H1 (cell line): ENCODE data around the gene NET1. TPM values are rescaled to one million over a fixed set of nuclear protein-coding genes. Genes with fewer than 3 reads are reported as not detected.

Experiments used
- CTCF ChIA-PET: fragments of 300-600 bp; sonication (Branson Sonifier 250); formaldehyde crosslinking; loops from one replicate; lab custom pipeline; 2021; ENCODE audit not compliant: partially characterized antibody; lab: Charles Lee
- POLR2A ChIA-PET: fragments of 300-600 bp; sonication (Branson Sonifier 250); formaldehyde crosslinking; loops from one replicate; lab custom pipeline; 2021; ENCODE audit warnings: inconsistent platforms; ENCODE audit not compliant: partially characterized antibody; lab: Charles Lee
- DNase-seq, 2 experiments: peaks; one replicate each; pipeline versions ENCODE4 v3.0.0 to v3.0.0-alpha.2; 2010 to 2022; ENCODE audit warnings: low spot score in 2 of 2, low read depth in 1 of 2, mixed read lengths in 1 of 2
- FAIRE-seq: peaks from 2 replicates; lab custom pipeline; 2011; peaks lifted over from hg19 to GRCh38; lab: Jason Lieb, UNC
- H2AFZ ChIP-seq: 2 replicates; pipeline ENCODE4 v1.8.1; 2012; ENCODE audit warnings: low read length, inconsistent platforms
- H2AK5ac ChIP-seq: 2 replicates; pipeline ENCODE4 v1.6.1; 2013; ENCODE audit warnings: low read depth, low read length
- H2BK120ac ChIP-seq: replicated peaks from 2 replicates; pipeline ENCODE3; 2013; ENCODE audit warnings: low read depth, low read length, inconsistent platforms
- H2BK12ac ChIP-seq: 2 replicates; pipeline ENCODE4 v1.6.1; 2013; ENCODE audit warnings: low read depth, low read length
- H2BK15ac ChIP-seq: 2 replicates; pipeline ENCODE4 v1.6.1; 2013; ENCODE audit warnings: low read length
- H2BK20ac ChIP-seq: 2 replicates; pipeline ENCODE4 v1.6.1; 2013; ENCODE audit warnings: low read length
- H2BK5ac ChIP-seq: 2 replicates; pipeline ENCODE4 v1.6.1; 2013; ENCODE audit warnings: low read depth, low read length
- H3K14ac ChIP-seq: 2 replicates; pipeline ENCODE4 v1.6.1; 2013; ENCODE audit warnings: inconsistent platforms; ENCODE audit not compliant: insufficient read length
- H3K18ac ChIP-seq: 2 replicates; pipeline ENCODE4 v1.6.1; 2013; ENCODE audit warnings: low read length; ENCODE audit errors: extremely low read depth
- H3K23ac ChIP-seq: 2 replicates; pipeline ENCODE4 v1.6.1; 2013; ENCODE audit warnings: inconsistent platforms; ENCODE audit not compliant: insufficient read length
- H3K23me2 ChIP-seq: 2 replicates; pipeline ENCODE4 v1.6.1; 2013; ENCODE audit warnings: low read depth, low read length
- H3K27ac ChIP-seq: 2 replicates; pipeline ENCODE4 v1.6.1; 2011; ENCODE audit warnings: low read depth, low read length, inconsistent platforms
- H3K27me3 ChIP-seq, 4 experiments: replicated peaks in 1 of 4; 1 replicate in 1 of 4; 2 replicates in 3 of 4; pipeline versions ENCODE4 v1.6.1 to v1.8.1; 2011 to 2013; ENCODE audit warnings: low read length in 3 of 4, mild to moderate bottlenecking in 3 of 4, inconsistent platforms in 2 of 4, mixed read lengths in 2 of 4, moderate library complexity in 1 of 4; ENCODE audit not compliant: control insufficient read depth in 3 of 4, insufficient read depth in 3 of 4; ENCODE audit errors: extremely low read depth in 1 of 4
- H3K36me3 ChIP-seq, 4 experiments: 2 replicates each; pipeline versions ENCODE4 v1.6.1 to v1.8.1; 2011 to 2013; ENCODE audit warnings: mild to moderate bottlenecking in 4 of 4, low read length in 3 of 4, moderate library complexity in 2 of 4, control low read depth in 1 of 4, inconsistent platforms in 1 of 4; ENCODE audit not compliant: insufficient read depth in 4 of 4, control insufficient read depth in 2 of 4
- H3K4ac ChIP-seq: replicated peaks from 2 replicates; pipeline ENCODE3; 2013; ENCODE audit warnings: low read length, low read depth, mixed read lengths, inconsistent platforms; ENCODE audit not compliant: insufficient read length
- H3K4me1 ChIP-seq, 4 experiments: replicated peaks in 1 of 4; 1 replicate in 1 of 4; 2 replicates in 3 of 4; pipeline versions ENCODE4 v1.6.1 to v1.8.1; 2011 to 2013; ENCODE audit warnings: low read length in 3 of 4, inconsistent platforms in 2 of 4, mixed read lengths in 1 of 4; ENCODE audit not compliant: insufficient read depth in 4 of 4, control insufficient read depth in 3 of 4
- H3K4me2 ChIP-seq, 2 experiments: 2 replicates each; pipeline versions ENCODE4 v1.6.1 to v1.8.1; 2011 to 2013; ENCODE audit warnings: low read depth in 2 of 2, low read length in 2 of 2, control low read depth in 1 of 2, inconsistent platforms in 1 of 2, mild to moderate bottlenecking in 1 of 2; ENCODE audit not compliant: insufficient read depth in 1 of 2
- H3K4me3 ChIP-seq, 4 experiments: fragments of 200-600, 300-600 bp in 1 of 4; sonication (generic), shearing (Covaris generic), sonication (Bioruptor Twin) in 1 of 4; 2 replicates each; pipeline versions ENCODE4 v1.5.1 to v1.8.1; 2011 to 2016; ENCODE audit warnings: low read length in 4 of 4, low read depth in 3 of 4, control low read depth in 2 of 4, inconsistent platforms in 2 of 4, mild to moderate bottlenecking in 2 of 4, mixed read lengths in 1 of 4, moderate library complexity in 1 of 4; ENCODE audit not compliant: insufficient read depth in 2 of 4; ENCODE audit errors: extremely low read depth in 1 of 4
- H3K56ac ChIP-seq: replicated peaks from 2 replicates; pipeline ENCODE3; 2013; ENCODE audit warnings: low read depth, mild to moderate bottlenecking, mixed read lengths, low read length, inconsistent platforms; ENCODE audit not compliant: insufficient read length
- H3K79me1 ChIP-seq: 2 replicates; pipeline ENCODE4 v1.6.1; 2013; ENCODE audit warnings: low read depth, low read length, control low read depth
- H3K79me2 ChIP-seq, 2 experiments: 2 replicates each; pipeline versions ENCODE4 v1.6.1 to v1.8.1; 2012 to 2013; ENCODE audit warnings: low read length in 2 of 2, mild to moderate bottlenecking in 2 of 2, inconsistent platforms in 1 of 2; ENCODE audit not compliant: insufficient read depth in 2 of 2, control insufficient read depth in 1 of 2
- H3K9ac ChIP-seq, 4 experiments: replicated peaks in 1 of 4; 1 replicate in 1 of 4; 2 replicates in 3 of 4; pipeline versions ENCODE4 v1.6.1 to v1.8.1; 2011 to 2013; ENCODE audit warnings: low read depth in 3 of 4, low read length in 3 of 4, control low read depth in 2 of 4, mild to moderate bottlenecking in 2 of 4, moderate library complexity in 2 of 4, inconsistent platforms in 1 of 4; ENCODE audit errors: extremely low read depth in 1 of 4
- H3K9me3 ChIP-seq, 2 experiments: 2 replicates each; pipeline versions ENCODE4 v1.6.1 to v1.8.1; 2012 to 2013; ENCODE audit warnings: mild to moderate bottlenecking in 2 of 2, moderate library complexity in 2 of 2, control low read depth in 1 of 2, inconsistent platforms in 1 of 2, low read depth in 1 of 2, low read length in 1 of 2, mixed read lengths in 1 of 2; ENCODE audit not compliant: insufficient read depth in 2 of 2
- H4K20me1 ChIP-seq, 2 experiments: replicated peaks in 1 of 2; 2 replicates each; pipeline versions ENCODE3 to v1.8.1; 2011 to 2013; ENCODE audit warnings: inconsistent platforms in 2 of 2, low read length in 2 of 2, mild to moderate bottlenecking in 1 of 2; ENCODE audit not compliant: insufficient read depth in 2 of 2, control insufficient read depth in 1 of 2
- H4K5ac ChIP-seq: 2 replicates; pipeline ENCODE4 v1.6.1; 2013; ENCODE audit warnings: low read length, low read depth, mixed read lengths, inconsistent platforms; ENCODE audit not compliant: insufficient read length
- H4K8ac ChIP-seq: 2 replicates; pipeline ENCODE4 v1.8.0; 2013; ENCODE audit warnings: mild to moderate bottlenecking, moderate library complexity, low read length, inconsistent platforms; ENCODE audit not compliant: insufficient read depth; ENCODE audit errors: extremely low read depth
- H4K91ac ChIP-seq: replicated peaks from 2 replicates; pipeline ENCODE3; 2013; ENCODE audit warnings: low read length, mixed read lengths, inconsistent platforms; ENCODE audit not compliant: insufficient read length
- EZH2 ChIP-seq: fragments of 200-600 bp; sonication (generic); IDR thresholded peaks from 2 replicates; pipeline ENCODE4 v1.7.1; 2012; ENCODE audit warnings: low read depth, mild to moderate bottlenecking, moderate library complexity, low read length, inconsistent platforms; ENCODE audit not compliant: severe bottlenecking
- HDAC2 ChIP-seq, 2 experiments: fragments of 300-600 bp in 1 of 2; sonication (generic) in 1 of 2; IDR thresholded peaks; 2 replicates each; pipeline ENCODE4 v1.6.1; 2011 to 2012; ENCODE audit warnings: low read depth in 2 of 2, low read length in 2 of 2, mild to moderate bottlenecking in 2 of 2, moderate library complexity in 2 of 2, borderline replicate concordance in 1 of 2, inconsistent platforms in 1 of 2
- KDM1A ChIP-seq: fragments of 200-600, 300-600 bp; sonication (generic); IDR thresholded peaks from 2 replicates; pipeline ENCODE4 v1.7.1; 2016; ENCODE audit warnings: mild to moderate bottlenecking, low read length, borderline replicate concordance
- NRF1 ChIP-seq: IDR thresholded peaks from 2 replicates; pipeline ENCODE4 v1.6.1; 2011; ENCODE audit warnings: mild to moderate bottlenecking, low read depth, low read length, improper control_type of control experiment
- POLR2A ChIP-seq, 2 experiments: IDR thresholded peaks; 1 replicate in 1 of 2; 2 replicates in 1 of 2; pipeline ENCODE4 v1.6.1; 2011; ENCODE audit warnings: low read depth in 2 of 2, low read length in 2 of 2, mild to moderate bottlenecking in 2 of 2; ENCODE audit errors: control extremely low read depth in 1 of 2
- RAD21 ChIP-seq, 2 experiments: IDR thresholded peaks in 1 of 2; conservative IDR thresholded peaks in 1 of 2; 2 replicates each; pipeline ENCODE4 v1.6.1; 2011; ENCODE audit warnings: low read depth in 2 of 2, low read length in 2 of 2, improper control_type of control experiment in 1 of 2, inconsistent platforms in 1 of 2, mild to moderate bottlenecking in 1 of 2, moderate library complexity in 1 of 2
- RBBP5 ChIP-seq: IDR thresholded peaks from 2 replicates; pipeline ENCODE4 v1.7.1; 2012; ENCODE audit warnings: low read depth, mild to moderate bottlenecking, inconsistent platforms, low read length, moderate library complexity, borderline replicate concordance
- SIN3A ChIP-seq, 2 experiments: IDR thresholded peaks in 1 of 2; conservative IDR thresholded peaks in 1 of 2; 2 replicates each; pipeline ENCODE4 v1.6.1; 2011 to 2012; ENCODE audit warnings: low read length in 2 of 2, improper control_type of control experiment in 1 of 2, low read depth in 1 of 2, mild to moderate bottlenecking in 1 of 2
- WGBS, 2 experiments: shearing (Covaris generic) in 1 of 2; methylation state at CpG; one replicate each; pipeline versions ENCODE4 v1.1.6 to v1.1.7; 2013 to 2015; ENCODE audit warnings: low lambda C conversion rate in 2 of 2, mixed read lengths in 2 of 2, inconsistent platforms in 1 of 2, low coverage in 1 of 2, missing lambda C conversion rate in 1 of 2; ENCODE audit not compliant: insufficient replicate concordance in 2 of 2, insufficient coverage in 1 of 2, insufficient read length in 1 of 2; ENCODE audit errors: extremely low coverage in 1 of 2, missing lambda C conversion rate in 1 of 2; 5-methylcytosine and 5-hydroxymethylcytosine counted together
- polyA plus RNA-seq, 7 experiments: library from polyadenylated mRNA; depleted of rRNA in 3 of 7; stranded (reverse) in 5 of 7; unstranded in 2 of 7; fragments of >200 nt in 5 of 7; fragments of 200-250 nt in 2 of 7; gene quantifications; 1 replicate in 5 of 7; 2 replicates in 1 of 7; 4 replicates in 1 of 7; pipeline versions ENCODE4 v1.2.1 to v1.2.3, GENCODE V29; 2011 to 2013; ENCODE audit warnings: missing spikeins in 2 of 7, mixed read lengths in 2 of 7
- total RNA-seq: library from RNA; stranded (reverse); fragmentation: NEBNext Ultra II Directional; extraction: Animal tissue kit (Norgen Biotek cat#: 25700); gene quantifications from 2 replicates; pipeline ENCODE4 v1.2.1, GENCODE V29; 2021
- TF ChIP-seq, protein P1 (sequence below): IDR thresholded peaks from 2 replicates; pipeline ENCODE4 v1.6.1; 2012; ENCODE audit warnings: inconsistent platforms

Gene NET1
- total and polyA plus RNA-seq, 2 of the 8 experiments (the other 6 are each of a cell fraction or from before 2014, with no cell fraction given) = 21.5 to 117 TPM

DNA sequence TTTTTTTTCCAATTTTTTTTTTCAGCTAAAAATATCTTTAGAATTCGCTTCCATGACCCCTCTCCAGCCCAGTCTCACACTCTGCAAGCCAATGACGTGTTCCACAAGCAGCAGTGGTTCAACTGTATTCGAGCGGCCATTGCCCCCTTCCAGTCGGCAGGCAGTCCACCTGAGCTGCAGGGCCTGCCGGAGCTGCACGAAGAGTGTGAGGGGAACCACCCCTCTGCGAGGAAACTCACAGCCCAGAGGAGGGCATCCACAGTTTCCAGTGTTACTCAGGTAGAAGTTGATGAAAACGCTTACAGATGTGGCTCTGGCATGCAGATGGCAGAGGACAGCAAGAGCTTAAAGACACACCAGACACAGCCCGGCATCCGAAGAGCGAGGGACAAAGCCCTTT, 44.2 kb downstream of the NET1 start:
- no peaks in the 10 kb centered on the region for H3K27me3 ChIP-seq
- no peak overlapping the region for H3K9ac ChIP-seq
- no peak overlapping the region for H3K4me3 ChIP-seq
- no peak overlapping the region for H4K8ac ChIP-seq
- no peak overlapping the region for H3K14ac ChIP-seq
- no peaks in the 10 kb centered on the region for H3K79me1 ChIP-seq
- no peak overlapping the region for H2BK120ac ChIP-seq
- no peak overlapping the region for H3K27ac ChIP-seq
- H3K4me2 ChIP-seq = no peak overlapping the region
- WGBS, 2 experiments = 95% methylated on average over 12 of the region's 12 CpGs; no CpG with 5 or more reads in 1 of the 2 experiments
- no peak overlapping the region for H3K4ac ChIP-seq
- no peaks in the 10 kb centered on the region for H3K4me1 ChIP-seq
- DNase-seq (no peak), FAIRE-seq (no peak)
- H3K56ac ChIP-seq = no peak overlapping the region
- H3K23me2 ChIP-seq = no peaks in the 10 kb centered on the region
- H2BK15ac ChIP-seq = no peak overlapping the region
- POLR2A ChIA-PET = interaction anchor here (1.2 to 2.9 kb wide), 2 partner anchors 8 to 10 kb away, joined by 6 to 9 read pairs; no protein-coding TSS in a partner anchor
- no peaks in the 10 kb centered on the region for H3K9me3 ChIP-seq
- CTCF ChIA-PET = interaction anchor here (0.6 to 2.0 kb wide), 4 partner anchors 14 to 1594 kb away, joined by 3 to 15 read pairs (median 3); no protein-coding TSS in a partner anchor
- TF ChIP-seq POLR2A (IDR thresholded peaks at IDR 0.05; ENCODE audit: control extremely low read depth in 1 of 2, low read depth in 2 of 2, low read length in 2 of 2) (no peak), EZH2 (no peak), SIN3A (conservative IDR thresholded peaks at IDR 0.05 in 1 of 2, IDR thresholded peaks at IDR 0.05 in 1 of 2; ENCODE audit: low read depth in 1 of 2, low read length in 2 of 2) (no peak), NRF1 (no peak), HDAC2 (IDR thresholded peaks at IDR 0.05; ENCODE audit: borderline replicate concordance in 1 of 2, low read depth in 2 of 2, low read length in 2 of 2) (no peak), RBBP5 (no peak), KDM1A (no peak), RAD21 (IDR thresholded peaks at IDR 0.05 in 1 of 2, conservative IDR thresholded peaks at IDR 0.05 in 1 of 2; ENCODE audit: low read depth in 2 of 2, low read length in 2 of 2) (no peak)
- TF ChIP-seq, protein P1, sequence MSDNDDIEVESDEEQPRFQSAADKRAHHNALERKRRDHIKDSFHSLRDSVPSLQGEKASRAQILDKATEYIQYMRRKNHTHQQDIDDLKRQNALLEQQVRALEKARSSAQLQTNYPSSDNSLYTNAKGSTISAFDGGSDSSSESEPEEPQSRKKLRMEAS = no peak
- H3K23ac ChIP-seq = no peak overlapping the region
- H3K18ac ChIP-seq = no peak overlapping the region
- no peak overlapping the region for H2BK20ac ChIP-seq
- peaks cover 0 to 3% of the 10 kb centered on the region in 2 experiments for H4K20me1 ChIP-seq
- H4K91ac ChIP-seq = no peak overlapping the region
- peaks cover 17 to 88% (median 71%) of the 10 kb centered on the region in 4 experiments for H3K36me3 ChIP-seq
- H3K79me2 ChIP-seq = no peaks in the 10 kb centered on the region
- H2AFZ ChIP-seq = no peak overlapping the region
- no peak overlapping the region for H2AK5ac ChIP-seq
- H2BK12ac ChIP-seq = no peak overlapping the region
- H4K5ac ChIP-seq = no peak overlapping the region
- no peak overlapping the region for H2BK5ac ChIP-seq
